HTR-8/SVneo (cell line): ENCODE results near the gene TYMS.

Source experiments
- DNase-seq: peaks from one replicate; pipeline ENCODE4 v3.0.0; 2011; ENCODE audit warnings: low spot score, mixed read lengths; ENCODE audit not compliant: insufficient read length
- FAIRE-seq: peaks from 2 replicates; lab custom pipeline; 2011; peaks lifted over from hg19 to GRCh38; lab: Jason Lieb, UNC

TYMS gene

GRCh38 chr18:706405-706804 is 49.0 kb downstream of the TYMS start:
- FAIRE-seq (no peak), DNase-seq (no peak)

- DNase-seq (no peak), FAIRE-seq (no peak)
Observed at GRCh38 chr18:708096-708495, 50.6 kb downstream of the TYMS start.

DNA sequence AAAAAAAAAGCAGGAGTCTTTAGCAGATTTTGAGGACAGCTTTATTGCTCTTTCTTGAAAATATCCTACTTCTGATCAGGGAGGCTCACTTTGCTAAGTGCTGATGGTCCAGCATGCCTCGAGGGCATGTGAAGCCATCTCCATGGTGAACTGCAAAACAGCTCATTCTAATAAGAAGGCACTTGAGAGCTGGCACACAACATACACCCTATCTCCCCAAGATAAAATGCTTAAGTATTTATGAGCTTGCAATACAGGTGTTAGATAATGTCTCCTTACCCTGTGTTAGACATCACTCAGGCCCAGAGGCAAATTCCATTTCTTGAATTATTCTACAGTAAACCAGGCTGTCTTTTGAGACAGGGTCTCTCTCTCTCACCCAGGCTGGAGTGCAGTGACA is 52.3 kb downstream of the TYMS start:
- FAIRE-seq (no peak), DNase-seq (no peak)

GRCh38 chr18:710418-711300 is 53.2 kb downstream of the TYMS start:
- DNase-seq, result no peak
- no peak for FAIRE-seq

DNA sequence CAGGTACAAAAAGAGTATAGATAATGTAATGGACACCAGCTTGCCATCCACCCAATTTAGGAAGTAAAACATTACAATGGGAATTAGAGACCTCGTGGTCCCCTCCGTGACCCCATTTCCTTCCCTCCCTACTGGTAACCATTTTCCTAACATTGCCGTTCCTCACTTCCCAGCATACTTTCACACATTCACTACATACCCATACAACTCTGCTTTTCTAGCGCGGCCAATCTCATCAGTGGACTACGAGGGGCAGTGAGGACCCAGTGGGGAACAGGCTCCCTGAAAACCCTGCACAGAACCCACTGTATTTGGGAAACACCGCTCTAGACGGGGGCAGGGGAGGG is 53.8 kb downstream of the TYMS start:
- FAIRE-seq (no peak), DNase-seq (no peak)

DNA sequence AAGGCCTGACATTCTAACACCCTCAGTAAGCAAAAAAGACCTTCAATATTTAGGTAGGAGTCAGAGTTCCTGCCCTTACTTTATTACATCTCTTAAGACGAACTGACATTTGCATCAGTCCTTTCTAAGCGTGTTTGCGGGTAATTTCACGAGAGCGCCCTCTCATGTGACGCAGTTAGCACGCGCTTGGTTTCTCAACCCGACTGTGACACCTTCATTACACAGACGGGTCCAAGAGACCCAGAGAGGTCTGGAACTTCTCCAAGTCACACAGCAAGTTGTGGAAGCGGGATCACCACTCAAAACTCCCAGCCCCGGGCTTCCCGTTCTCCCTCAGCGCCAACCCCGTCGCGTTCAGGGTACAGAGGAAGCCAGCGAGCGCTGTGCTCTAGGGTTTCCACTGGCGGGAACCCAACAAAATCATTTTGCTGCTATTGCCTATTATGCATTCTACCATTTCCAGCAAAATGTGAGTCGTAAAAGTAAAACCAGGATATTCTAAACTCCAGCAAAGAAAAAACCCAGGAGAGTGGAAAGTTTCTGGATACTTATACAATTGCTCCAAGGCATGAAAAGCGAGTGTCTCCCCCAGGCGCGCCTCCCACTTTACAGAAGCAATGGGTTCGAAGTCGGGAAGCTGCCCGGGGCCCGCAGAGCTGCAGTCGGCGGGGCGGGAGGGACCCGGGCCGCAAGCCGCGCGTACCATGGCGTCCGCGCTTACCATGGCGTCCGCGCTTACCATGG is 54.4 kb downstream of the TYMS start:
- DNase-seq (peak; percentile 48), FAIRE-seq (no peak)

DNA sequence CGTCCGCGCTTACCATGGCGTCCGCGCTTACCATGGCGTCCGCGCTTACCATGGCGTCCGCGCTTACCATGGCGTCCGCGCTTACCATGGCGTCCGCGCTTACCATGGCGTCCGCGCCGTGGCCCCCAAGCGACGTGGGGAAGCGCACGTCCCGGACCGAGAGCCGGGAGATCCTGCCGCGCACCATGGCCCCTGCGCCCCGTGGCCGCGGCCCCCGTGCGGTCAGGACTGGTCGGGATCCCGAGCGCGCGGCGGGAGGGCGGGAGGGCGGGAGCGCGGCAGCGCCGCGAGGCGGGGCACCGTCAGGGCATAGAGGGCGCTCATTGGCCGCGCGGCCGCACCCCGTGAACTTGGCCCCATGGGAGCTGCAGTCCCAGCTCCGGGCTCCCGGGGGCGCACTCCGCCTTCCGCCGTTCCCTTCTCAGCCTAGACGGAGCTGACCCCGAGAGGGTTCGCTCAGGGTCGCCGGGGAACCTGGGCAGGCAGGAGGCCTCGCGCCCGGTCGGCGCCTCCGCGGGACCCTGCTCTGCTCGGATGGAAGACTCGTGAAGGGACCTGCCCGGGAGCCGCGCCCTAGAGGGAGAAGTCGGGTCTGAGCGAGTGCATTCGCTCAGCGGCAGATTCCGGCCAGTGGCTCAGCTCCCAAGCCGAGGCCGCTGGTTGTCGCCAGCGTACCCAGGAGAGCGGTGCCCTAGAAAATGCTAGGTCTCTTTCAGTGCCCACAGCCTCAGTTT is 55.1 kb downstream of the TYMS start, which contains the start of gene ENOSF1:
Gene ENOSF1, minus strand, starts transcription at position 230 of the 734 bp plus-strand sequence. Its CDS starts 43 bp downstream, at position 187.
- FAIRE-seq, result no peak
- DNase-seq, result peak; percentile 69

GRCh38 chr18:713135-713490 is 55.7 kb downstream of the TYMS start:
- FAIRE-seq, result no peak

DNA sequence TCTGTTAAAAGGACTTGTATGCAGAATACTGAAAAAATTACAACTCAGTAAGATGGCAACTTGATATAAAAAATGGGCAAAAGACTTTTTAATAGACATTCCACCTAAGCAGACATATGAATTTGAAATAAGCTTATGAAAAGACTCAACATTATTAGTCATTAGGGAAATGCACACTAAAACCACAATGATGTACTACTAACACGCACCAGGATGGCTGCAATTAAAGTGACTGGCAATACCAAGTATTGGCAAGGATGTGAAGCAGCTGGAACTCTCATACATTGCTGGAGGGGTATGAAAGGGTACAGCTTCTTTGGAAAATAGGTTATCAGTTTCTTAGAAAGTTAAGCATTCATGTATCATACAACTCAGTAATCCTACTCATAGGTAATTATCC is 58.2 kb downstream of the TYMS start:
- DNase-seq (no peak), FAIRE-seq (no peak)

More at GRCh38 chr18:713135-713490, 55.7 kb downstream of the TYMS start:
- no peak for DNase-seq

DNA sequence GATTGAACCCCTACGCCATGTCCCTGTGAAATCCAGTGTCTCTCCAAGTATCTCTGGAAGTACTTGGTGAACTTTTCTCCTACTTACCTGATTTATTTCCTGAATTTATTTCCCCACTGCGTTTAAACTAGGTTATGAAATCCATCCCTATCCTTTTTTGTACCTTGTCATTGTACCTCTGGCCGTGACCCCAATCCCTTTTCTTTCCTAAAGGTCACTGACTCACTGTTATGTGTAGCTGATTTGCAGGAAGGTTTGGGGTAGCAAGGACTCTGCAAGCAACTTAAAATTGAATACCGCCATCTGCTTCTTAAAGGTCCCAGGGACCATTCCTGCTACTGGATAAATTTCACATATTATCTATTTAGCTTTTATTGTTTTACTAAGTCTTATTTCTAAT is 59.5 kb downstream of the TYMS start:
- FAIRE-seq (no peak), DNase-seq (no peak)
